ENCODE measurements around the gene NACC2.

NACC2 gene

DNA sequence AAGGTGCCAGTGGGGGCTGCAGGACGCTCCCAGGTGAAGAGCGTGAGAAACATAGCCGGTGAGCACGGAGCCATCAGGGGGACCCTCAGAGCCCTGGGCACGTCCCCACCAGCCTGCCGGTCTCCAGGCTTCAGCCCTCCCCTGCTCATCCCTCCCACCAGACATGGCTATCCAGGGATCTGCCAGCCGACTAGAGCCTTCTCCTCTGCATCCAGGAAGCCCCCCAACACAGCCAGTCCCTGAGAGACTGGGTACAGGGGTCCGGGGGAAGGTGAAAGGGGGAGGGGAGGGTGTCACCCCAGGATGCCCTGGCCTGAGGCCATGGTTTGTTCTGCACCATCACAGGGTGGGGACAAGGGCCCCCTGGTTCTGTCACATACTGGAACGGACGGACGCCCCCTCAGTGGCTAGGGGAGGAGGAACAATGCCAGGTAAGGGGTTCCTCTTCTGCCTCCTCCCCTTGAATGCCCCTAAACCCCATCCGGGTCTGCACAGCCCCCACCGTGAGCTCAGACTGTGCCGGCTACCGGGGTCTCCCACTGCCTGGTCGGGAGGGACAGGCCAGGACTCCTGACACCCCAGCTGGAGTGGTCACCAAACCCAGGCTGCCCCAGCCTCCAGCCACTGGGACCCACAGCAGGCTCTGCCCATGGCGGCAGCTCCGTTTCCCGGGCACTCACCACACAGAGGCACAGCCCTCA, 34.3 kb downstream of the NACC2 start:
- TF ChIP-seq, protein P1, sequence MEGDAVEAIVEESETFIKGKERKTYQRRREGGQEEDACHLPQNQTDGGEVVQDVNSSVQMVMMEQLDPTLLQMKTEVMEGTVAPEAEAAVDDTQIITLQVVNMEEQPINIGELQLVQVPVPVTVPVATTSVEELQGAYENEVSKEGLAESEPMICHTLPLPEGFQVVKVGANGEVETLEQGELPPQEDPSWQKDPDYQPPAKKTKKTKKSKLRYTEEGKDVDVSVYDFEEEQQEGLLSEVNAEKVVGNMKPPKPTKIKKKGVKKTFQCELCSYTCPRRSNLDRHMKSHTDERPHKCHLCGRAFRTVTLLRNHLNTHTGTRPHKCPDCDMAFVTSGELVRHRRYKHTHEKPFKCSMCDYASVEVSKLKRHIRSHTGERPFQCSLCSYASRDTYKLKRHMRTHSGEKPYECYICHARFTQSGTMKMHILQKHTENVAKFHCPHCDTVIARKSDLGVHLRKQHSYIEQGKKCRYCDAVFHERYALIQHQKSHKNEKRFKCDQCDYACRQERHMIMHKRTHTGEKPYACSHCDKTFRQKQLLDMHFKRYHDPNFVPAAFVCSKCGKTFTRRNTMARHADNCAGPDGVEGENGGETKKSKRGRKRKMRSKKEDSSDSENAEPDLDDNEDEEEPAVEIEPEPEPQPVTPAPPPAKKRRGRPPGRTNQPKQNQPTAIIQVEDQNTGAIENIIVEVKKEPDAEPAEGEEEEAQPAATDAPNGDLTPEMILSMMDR (IDR thresholded peaks at IDR 0.05; ENCODE audit: control insufficient read depth, insufficient read depth, low read depth, low read length, missing control alignments): no peak
- H3K4me3 ChIP-seq (ENCODE audit: control insufficient read depth, low read depth, low read length): no peak overlapping the region
- no peak for DNase-seq (ENCODE audit: low read depth)

DNA sequence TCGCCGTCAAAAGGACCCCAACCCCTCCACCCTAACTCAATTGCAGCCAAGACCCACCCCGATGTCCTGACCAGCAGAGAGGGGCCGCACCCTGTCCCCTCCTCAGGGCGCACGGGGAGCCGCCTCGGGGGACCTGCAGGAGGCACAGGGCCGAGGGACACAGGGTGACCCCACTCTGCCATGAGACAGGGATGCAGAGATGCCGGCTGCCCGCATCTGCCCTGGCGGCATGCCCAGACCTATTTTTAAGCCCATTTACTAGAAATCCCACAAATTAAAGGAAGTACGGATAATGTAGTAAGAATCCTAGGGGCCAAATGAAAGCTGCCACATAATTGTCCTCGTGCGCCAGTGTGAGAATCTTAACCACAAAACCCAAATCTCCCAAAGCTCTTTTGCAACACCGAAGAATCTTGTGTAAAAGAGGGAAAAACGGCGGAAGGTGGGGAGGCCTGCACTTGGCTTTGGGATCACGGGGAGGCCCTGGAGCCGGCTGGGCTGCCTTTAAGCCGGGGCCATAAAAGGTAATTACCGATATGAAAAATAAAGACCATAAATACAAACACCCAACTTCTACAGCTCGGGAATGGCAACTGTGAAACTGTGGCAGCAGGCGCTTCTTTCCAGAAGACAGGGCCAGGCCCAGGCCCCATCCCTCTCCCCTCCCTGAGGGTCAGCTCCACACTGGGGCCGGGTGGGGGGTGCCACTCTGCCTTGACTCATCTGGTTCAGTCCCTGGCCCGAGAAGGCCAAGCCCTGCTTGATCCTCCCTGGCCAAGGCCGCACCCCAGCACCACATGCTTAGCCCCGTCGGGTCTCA, 35.0 kb downstream of the NACC2 start:
- DNase-seq (ENCODE audit: low read depth): peak; percentile 86

DNA sequence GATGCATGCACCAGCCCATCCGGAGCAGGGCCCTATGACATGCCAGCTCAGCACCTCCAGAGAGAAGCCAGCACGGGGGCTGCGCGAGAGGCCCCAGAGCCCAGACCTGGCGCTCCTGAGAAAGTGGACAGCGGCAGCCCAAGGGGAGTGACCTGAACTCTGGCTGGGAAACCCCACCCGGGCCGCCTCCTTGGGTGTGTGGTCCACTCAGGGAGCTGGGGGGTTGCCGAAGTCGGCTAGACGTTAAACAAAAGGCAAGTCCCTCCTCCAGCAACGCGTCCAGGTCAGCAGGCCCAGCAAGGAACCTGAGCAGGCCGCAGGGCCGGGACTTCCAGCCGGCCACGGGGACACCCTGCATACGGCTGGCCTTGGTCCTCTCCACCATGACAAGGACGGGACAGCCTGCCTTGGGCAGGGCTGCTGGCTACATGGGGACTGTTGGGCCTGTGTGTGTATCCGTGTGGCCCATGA, 35.7 kb downstream of the NACC2 start:
- TF ChIP-seq, protein P1 (IDR thresholded peaks at IDR 0.05; ENCODE audit: control insufficient read depth, insufficient read depth, low read depth, low read length, missing control alignments): no peak
- no peak overlapping the region for H3K4me3 ChIP-seq (ENCODE audit: control insufficient read depth, low read depth, low read length)
- DNase-seq (ENCODE audit: low read depth): no peak

More for the DNA sequence above, 35.0 kb downstream of the NACC2 start:
- no peak overlapping the region for H3K4me3 ChIP-seq (ENCODE audit: control insufficient read depth, low read depth, low read length)
- TF ChIP-seq, protein P1 (IDR thresholded peaks at IDR 0.05; ENCODE audit: control insufficient read depth, insufficient read depth, low read depth, low read length, missing control alignments): no peak

DNA sequence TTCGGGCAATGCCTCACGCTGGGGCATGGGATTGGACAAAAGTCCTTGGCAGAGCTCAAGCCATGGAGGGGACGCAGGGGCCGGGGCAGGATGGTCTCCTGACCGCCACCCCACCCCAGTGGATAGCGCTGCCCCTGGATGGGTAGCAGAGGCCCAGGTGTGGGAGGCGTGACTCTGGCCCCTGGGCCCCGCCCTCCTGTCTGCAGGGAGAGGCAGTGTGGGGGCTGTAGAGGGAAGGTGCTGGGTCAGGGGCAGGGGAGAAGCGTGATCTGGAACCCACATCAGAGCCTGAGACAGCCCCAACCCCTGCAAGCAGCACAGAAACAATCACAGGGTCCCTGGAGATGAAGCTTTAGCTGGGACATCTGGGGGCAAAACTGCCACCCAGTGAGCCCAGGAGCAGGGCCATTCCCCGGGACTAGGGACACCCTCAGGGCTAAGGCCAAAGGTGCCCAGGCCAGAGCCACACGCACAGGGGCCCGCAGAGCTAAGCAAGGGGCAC, 36.2 kb downstream of the NACC2 start:
- no peak for DNase-seq (ENCODE audit: low read depth)

DNA sequence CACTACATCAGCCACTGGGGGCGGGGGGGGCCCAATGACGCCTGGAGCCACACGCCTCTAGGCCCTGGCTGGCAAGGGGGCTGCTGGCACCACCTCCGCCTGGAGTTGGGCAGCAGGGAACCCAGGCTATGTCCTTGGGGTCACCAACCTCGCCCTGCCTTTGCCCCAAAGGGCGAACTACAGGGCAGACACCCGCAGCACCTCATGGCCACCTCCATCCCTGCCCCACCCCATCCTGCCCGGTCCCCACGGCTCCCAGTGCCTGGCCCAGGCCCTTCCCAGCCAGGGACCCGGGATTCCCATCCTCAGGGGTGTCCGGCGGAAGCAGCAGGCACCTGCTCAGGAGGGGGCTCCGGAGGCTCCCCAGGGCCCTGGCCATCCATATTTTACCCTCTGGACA, 37.0 kb downstream of the NACC2 start:
- TF ChIP-seq, protein P1 (IDR thresholded peaks at IDR 0.05; ENCODE audit: control insufficient read depth, insufficient read depth, low read depth, low read length, missing control alignments): no peak
- DNase-seq (ENCODE audit: low read depth): no peak
- H3K4me3 ChIP-seq (ENCODE audit: control insufficient read depth, low read depth, low read length): no peak overlapping the region

More for the DNA sequence above, 36.2 kb downstream of the NACC2 start:
- H3K4me3 ChIP-seq (ENCODE audit: control insufficient read depth, low read depth, low read length): no peak overlapping the region
- TF ChIP-seq, protein P1 (IDR thresholded peaks at IDR 0.05; ENCODE audit: control insufficient read depth, insufficient read depth, low read depth, low read length, missing control alignments): no peak

DNA sequence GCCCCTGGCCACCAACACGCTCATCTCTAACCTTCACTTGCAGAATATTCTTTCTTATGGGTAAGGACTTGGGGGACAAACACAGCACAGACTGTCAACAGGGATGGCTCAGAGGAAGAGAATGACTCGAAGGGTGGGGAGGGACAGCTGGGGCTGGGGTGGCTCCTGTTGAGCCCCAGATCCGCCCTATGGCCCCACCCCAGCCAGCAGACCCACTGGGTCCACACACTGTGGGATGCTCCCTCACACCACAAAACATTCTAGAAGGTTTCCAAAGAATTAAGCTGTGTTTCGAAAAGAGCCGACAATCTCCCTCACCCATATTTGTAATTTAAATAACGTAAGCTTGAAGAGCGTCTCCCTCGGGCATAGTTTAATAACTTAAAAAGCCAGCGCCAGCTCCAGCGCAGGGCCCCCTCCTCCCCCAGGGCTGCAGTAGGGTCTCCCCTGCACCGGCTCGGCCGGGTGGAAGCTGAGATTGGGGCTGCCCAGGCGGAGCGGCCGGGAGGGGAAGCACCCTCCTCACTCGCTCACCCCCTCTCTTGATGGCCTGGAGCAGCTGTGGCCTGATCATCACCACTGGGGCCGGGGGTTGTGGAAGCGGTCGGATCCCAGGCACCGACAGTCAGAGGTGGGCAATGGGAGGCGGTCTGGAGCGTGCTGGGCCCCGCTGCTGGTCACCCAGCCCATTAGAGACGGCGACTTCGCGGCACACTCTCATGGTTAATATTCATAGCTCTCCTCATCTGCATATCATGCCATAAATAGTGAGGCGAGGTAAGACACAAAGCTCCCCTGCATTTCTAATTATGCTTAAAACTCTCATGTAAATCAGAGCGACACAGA, 37.6 kb downstream of the NACC2 start:
- TF ChIP-seq, protein P1 (IDR thresholded peaks at IDR 0.05; ENCODE audit: control insufficient read depth, insufficient read depth, low read depth, low read length, missing control alignments): no peak
- no peak for DNase-seq (ENCODE audit: low read depth)
- H3K4me3 ChIP-seq (ENCODE audit: control insufficient read depth, low read depth, low read length): no peak overlapping the region
